Measurements from ENCODE around the gene SYNGR1.
"Not testable (repeated sequence)": the region's sequence is repeated elsewhere in the genome, so short reads cannot be mapped to it uniquely, and the experiment has no call there.

DNA sequence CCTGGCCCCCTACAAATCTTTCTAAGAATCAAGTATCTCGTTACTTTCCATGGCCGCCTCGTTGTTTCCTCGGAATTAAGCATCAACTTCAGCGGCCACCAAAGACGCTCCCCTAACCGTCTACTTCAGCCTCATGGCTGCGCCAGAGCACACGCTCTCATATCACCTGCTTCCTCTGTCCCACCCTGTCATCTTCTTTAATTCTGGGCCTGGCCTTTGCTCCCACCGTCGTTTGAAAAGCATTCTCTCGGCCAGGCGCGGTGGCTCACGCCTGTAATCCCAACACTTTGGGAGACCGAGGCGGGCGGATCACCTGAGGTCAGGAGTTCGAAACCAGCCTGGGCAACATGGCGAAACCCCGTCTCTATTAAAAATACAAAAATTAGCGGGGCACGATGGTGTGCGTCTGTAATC, 29.2 kb upstream of the SYNGR1 start:
- not testable (repeated sequence) for TF ChIP-seq POLR2A (IDR thresholded peaks at IDR 0.05; ENCODE audit: low read length); KDM5A (IDR thresholded peaks at IDR 0.05); RFX5 (IDR thresholded peaks at IDR 0.05); RCOR1 (IDR thresholded peaks at IDR 0.05; ENCODE audit: low read depth, low read length); ZFP36 (IDR thresholded peaks at IDR 0.05; ENCODE audit: borderline replicate concordance, partially characterized antibody); NR3C1 (IDR thresholded peaks at IDR 0.05)
- TF ChIP-seq, protein P1, sequence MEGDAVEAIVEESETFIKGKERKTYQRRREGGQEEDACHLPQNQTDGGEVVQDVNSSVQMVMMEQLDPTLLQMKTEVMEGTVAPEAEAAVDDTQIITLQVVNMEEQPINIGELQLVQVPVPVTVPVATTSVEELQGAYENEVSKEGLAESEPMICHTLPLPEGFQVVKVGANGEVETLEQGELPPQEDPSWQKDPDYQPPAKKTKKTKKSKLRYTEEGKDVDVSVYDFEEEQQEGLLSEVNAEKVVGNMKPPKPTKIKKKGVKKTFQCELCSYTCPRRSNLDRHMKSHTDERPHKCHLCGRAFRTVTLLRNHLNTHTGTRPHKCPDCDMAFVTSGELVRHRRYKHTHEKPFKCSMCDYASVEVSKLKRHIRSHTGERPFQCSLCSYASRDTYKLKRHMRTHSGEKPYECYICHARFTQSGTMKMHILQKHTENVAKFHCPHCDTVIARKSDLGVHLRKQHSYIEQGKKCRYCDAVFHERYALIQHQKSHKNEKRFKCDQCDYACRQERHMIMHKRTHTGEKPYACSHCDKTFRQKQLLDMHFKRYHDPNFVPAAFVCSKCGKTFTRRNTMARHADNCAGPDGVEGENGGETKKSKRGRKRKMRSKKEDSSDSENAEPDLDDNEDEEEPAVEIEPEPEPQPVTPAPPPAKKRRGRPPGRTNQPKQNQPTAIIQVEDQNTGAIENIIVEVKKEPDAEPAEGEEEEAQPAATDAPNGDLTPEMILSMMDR (IDR thresholded peaks at IDR 0.05), result not testable (repeated sequence)

Data from A549 (cell line).